Measurements from ENCODE around the gene ATF4.
"Not testable (repeated sequence)": the region's sequence is repeated elsewhere in the genome, so short reads cannot be mapped to it uniquely, and the experiment has no call there.

The ATF4 gene

DNA sequence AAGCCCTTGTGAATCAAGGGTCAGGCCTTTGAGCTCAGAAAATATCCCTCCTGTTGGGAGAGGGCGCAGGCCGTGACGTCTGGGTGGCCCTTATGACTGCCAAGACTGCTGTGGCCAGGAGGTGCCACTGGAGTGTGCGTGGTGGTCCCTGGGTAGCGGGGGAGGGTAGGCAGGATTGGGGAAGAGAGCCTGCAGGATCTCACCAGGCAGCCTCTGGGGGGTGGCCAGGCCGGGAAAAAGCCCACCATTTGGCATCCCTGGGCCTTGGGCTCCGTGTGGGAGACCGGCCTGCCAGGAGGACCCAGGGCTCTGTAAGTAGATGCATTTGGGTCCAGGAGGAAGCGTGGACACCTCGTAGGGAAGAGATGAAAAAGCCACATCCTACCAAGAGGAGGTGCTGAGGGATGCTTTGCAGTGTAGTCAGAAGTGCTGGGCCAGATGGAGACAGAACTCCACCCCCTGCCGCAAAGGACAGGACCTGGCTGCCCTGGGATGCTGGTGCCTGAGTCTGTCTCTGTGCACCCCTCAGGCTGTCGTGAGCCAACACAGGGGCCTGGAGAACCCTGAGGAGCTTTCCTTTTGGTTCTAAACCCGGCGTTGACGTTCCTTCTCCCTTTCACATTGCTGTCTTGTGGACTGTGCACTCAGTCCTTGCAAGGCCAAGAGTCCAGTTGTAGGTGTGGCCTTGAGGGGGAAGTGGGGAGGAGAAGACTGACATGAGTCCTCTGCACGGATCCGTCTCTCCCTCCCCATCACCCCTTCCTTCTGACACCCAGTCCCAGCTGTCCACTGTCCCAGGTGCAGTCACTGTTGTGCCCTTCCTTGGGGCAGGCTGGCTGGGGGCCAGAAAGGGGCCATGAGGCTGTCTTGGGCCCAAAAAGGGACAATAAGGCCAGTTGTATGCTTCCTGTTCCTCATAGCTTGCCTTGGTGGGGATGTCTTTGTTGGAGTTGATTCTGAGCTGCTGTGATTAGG, 31.0 kb upstream of the ATF4 start:
- no peak for DNase-seq (ENCODE audit: low read depth in 1 of 2, low spot score in 1 of 2)

- peak; percentile 42 to 79 for DNase-seq (ENCODE audit: low read depth in 1 of 2, low spot score in 1 of 2)
Observed at GRCh38 chr22:39490135-39490798, 30.1 kb upstream of the ATF4 start.

GRCh38 chr22:39490966-39491680, 29.2 kb upstream of the ATF4 start:
- DNase-seq (ENCODE audit: low read depth in 1 of 2, low spot score in 1 of 2), result no peak

DNA sequence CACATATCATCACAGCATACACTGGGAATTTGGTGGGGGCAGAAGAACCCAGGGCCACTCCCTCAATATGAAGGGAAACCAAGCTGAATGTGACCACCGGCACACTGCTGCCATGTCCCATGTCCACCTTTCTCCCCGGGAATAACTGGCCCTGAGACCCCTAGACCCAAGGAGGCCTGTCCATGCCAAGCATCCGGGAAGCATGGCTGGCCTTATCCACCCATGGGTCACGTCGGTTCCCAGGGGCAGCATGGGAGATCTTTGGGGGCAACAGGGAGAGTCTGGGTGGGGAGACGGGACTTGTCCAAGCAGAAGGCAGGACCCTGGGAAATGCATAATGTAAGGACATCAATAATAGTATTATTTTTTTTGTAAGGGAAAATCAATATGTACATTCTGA, 28.7 kb upstream of the ATF4 start:
- DNase-seq (ENCODE audit: low read depth in 1 of 2, low spot score in 1 of 2), result no peak

- DNase-seq (ENCODE audit: low read depth in 1 of 2, low spot score in 1 of 2), result no peak
Observed at GRCh38 chr22:39492186-39492585, 28.2 kb upstream of the ATF4 start.

- DNase-seq (ENCODE audit: low read depth in 1 of 2, low spot score in 1 of 2), result no peak
Observed at GRCh38 chr22:39493759-39494158, 26.6 kb upstream of the ATF4 start.

GRCh38 chr22:39494471-39495120, 25.8 kb upstream of the ATF4 start:
- no peak for DNase-seq (ENCODE audit: low read depth in 1 of 2, low spot score in 1 of 2)

- DNase-seq (ENCODE audit: low read depth in 1 of 2, low spot score in 1 of 2), result peak; percentile 28 to 55
Observed at GRCh38 chr22:39496131-39496838, 24.1 kb upstream of the ATF4 start.

DNA sequence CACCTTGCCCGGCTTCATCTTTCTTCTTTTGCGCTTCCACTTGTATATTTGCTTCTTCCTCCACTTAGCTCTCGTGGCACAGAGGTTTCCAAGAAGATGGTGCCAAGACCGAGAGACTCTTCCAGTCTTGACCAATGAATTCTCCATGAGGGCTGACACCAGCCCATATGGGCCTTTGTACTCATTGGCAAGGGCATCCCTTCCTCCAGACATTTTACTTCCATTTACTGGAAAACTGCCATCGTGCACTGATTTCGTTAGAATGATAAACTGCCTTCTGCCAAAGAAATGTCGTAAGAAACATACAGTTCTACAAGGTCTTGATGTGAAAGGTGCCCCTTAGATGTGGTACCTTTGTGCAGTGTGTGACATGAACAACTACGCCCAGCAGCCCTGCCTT, 22.9 kb upstream of the ATF4 start:
- DNase-seq (ENCODE audit: low read depth in 1 of 2, low spot score in 1 of 2), result no peak

- DNase-seq (ENCODE audit: low read depth in 1 of 2, low spot score in 1 of 2), result no peak
Observed at GRCh38 chr22:39498368-39498767, 22.0 kb upstream of the ATF4 start.

DNA sequence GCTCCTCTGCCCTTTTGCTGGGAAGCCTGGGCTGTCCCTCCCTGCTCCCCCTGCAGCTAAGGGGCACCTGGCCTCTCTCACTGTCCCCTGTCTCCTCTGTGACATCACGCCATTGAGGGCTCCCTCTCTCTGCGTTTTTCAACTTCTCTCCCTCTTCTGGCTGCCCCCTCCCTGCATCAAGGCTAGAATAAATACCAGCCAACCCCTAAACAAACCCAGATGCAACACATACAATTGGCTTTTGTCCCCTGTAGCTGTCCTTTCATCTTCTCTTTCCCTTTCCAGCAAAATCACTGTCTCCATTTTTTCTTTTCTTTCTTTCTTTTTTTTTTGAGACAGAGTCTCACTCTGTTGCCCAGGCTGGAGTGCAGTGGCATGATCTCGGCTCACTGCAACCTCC, 21.6 kb upstream of the ATF4 start:
- no peak for DNase-seq (ENCODE audit: low read depth in 1 of 2, low spot score in 1 of 2)

- DNase-seq (ENCODE audit: low read depth in 1 of 2, low spot score in 1 of 2), result no peak
Observed at GRCh38 chr22:39500101-39500500, 20.3 kb upstream of the ATF4 start.

- no peak for DNase-seq (ENCODE audit: low read depth in 1 of 2, low spot score in 1 of 2)
Observed at GRCh38 chr22:39501644-39502108, 18.7 kb upstream of the ATF4 start.

DNA sequence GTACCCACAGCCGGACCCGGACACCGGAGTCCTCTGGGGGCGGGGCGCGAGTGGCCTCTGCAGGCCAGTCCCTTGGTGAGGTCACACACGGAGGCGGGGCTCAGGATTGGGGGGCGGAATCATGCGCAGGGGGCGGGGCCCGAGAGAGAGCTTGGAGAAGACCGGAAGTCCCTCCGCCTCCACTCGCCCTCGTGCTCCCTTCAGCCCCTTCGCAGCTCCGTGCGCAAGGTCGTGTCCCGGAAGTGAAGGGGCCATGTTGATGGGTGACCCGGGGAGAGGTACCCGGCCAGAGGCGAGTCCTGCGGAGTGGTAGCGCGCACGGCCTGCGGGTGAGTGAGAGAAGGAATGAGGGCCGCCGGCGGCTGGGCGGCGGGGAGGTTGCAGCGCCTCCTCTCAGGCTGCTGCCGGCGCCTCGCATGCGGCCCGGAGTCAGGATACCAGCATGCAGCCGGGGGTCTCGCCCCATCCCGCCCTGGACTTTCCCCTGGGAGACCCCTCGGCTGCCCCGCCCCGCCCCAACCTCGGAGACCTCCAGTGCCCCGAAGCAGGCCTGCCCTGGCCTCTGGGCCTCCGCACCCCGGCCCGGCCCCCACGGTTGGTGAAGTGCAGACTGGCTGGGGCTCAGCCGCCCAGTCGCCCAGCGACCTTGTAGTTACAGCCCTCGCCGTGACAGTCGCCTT, 18.1 kb upstream of the ATF4 start, which contains the start of gene MIEF1:
Gene MIEF1 (plus strand): TSS at position 182 of the 680 bp plus-strand sequence. CDS start 9,005 bp downstream, outside the sequence.
- peak; percentile 87 to 92 for DNase-seq (ENCODE audit: low read depth in 1 of 2, low spot score in 1 of 2)

GRCh38 chr22:39502789-39503409, 17.5 kb upstream of the ATF4 start:
- DNase-seq (ENCODE audit: low read depth in 1 of 2, low spot score in 1 of 2), result no peak

DNA sequence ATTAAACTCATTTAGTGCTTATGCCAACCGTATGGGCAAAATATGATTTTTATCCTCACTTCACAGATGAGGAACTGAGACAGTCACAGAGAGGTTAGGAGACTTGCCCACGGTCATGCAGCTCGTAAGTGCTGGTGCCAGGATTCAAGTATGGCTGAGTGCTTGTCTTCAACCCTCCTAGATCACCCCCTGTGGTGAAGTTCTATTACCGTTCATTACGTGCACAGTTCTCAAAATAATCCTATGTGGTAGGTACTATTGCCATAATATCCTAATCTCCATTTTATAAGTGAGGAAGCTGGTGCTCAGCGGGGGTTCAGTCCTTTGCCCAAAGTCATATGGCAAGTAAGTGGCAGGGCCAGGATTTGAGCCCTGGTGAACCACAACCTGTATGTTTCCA, 16.7 kb upstream of the ATF4 start:
- DNase-seq (ENCODE audit: low read depth in 1 of 2, low spot score in 1 of 2), result no peak

GRCh38 chr22:39504071-39504470, 16.3 kb upstream of the ATF4 start:
- DNase-seq (ENCODE audit: low read depth in 1 of 2, low spot score in 1 of 2), result no peak

DNA sequence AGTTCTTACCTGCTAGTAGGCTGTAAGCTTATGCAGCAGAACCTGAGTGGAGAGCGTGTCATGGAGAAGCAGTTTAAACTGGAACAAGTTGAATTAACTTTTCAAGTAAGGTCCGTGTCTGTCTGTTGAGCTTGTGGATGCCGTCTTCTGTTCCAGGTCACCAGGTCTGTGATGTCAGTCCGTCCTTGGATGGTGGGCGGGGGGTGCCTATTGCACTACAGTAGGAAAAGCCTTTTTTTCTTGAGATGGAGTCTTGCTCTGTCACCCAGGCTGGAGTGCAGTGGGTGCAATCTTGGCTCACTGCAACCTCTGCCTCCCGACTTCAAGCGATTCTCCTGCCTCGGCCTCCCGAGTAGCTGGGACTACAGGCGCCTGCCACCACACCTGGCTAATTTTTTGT, 13.3 kb upstream of the ATF4 start:
- not testable (repeated sequence) for DNase-seq (ENCODE audit: low read depth in 1 of 2, low spot score in 1 of 2)

DNA sequence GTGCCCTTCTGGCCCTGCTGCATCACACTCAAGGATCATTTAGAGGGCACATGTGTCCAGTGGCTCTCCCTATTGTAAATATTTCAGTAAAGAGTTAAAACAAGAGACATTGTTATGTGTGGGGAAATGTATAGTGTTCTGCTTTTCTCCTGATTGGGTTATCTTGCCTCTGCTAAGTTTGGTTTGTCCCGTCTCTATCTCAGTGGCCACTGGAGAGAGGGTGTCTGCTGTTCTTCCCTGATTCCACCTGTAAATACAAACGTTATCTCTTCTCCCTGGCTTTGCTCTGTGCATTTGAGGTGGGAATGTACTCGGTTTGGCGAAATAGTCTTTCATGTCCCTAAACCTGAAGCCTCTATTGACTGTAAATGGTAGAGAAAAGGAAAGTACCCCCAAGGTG, 12.0 kb upstream of the ATF4 start:
- no peak for DNase-seq (ENCODE audit: low read depth in 1 of 2, low spot score in 1 of 2)
